ENCODE results near the gene UBR7. TPM values are rescaled to one million over a fixed set of nuclear protein-coding genes. Genes with fewer than 3 reads are reported as not detected.

The UBR7 gene
- total RNA-seq, 1 experiment from 2014 or later, result 73.1 TPM

- intact Hi-C loops (cut with micrococcal nuclease; ENCODE audit: unreplicated experiment), result no loop called here
- ChIA-PET POLR2A (ENCODE audit: low non-redundant PET) (no interaction called here), CTCF (no interaction called here)
- no peak for DNase-seq (ENCODE audit: low spot score)
- BruUV-seq (replicated peaks), result no TSS peak
- H3K27ac ChIP-seq (ENCODE audit: low read depth, low read length, poor library complexity, severe bottlenecking), result no peak overlapping the region
- H3K4me1 ChIP-seq (ENCODE audit: insufficient read depth, low read length, poor library complexity, severe bottlenecking), result no peaks in the 10 kb centered on the region
- TF ChIP-seq EZH2 (IDR thresholded peaks at IDR 0.05; ENCODE audit: borderline replicate concordance, low read depth, low read length, poor library complexity, severe bottlenecking) (no peak), CTCF (conservative IDR thresholded peaks at IDR 0.05; ENCODE audit: low read depth, low read length) (no peak)
- no peaks in the 10 kb centered on the region for H3K9me3 ChIP-seq (ENCODE audit: low read depth, low read length, poor library complexity, severe bottlenecking)
- H3K27me3 ChIP-seq (replicated peaks; ENCODE audit: insufficient read depth, low read depth, low read length, poor library complexity), result no peaks in the 10 kb centered on the region
- no peak overlapping the region for H3K4me3 ChIP-seq (ENCODE audit: low read depth, low read length, poor library complexity, severe bottlenecking)
- peaks cover 12% of the 10 kb centered on the region for H3K36me3 ChIP-seq (ENCODE audit: insufficient read depth, low read length, poor library complexity, severe bottlenecking)
Observed at GRCh38 chr14:93263416-93263815, 56.4 kb downstream of the UBR7 start.

- no peak overlapping the region for H3K27ac ChIP-seq (ENCODE audit: low read depth, low read length, poor library complexity, severe bottlenecking)
- no peaks in the 10 kb centered on the region for H3K4me1 ChIP-seq (ENCODE audit: insufficient read depth, low read length, poor library complexity, severe bottlenecking)
- no peaks in the 10 kb centered on the region for H3K9me3 ChIP-seq (ENCODE audit: low read depth, low read length, poor library complexity, severe bottlenecking)
- H3K27me3 ChIP-seq (replicated peaks; ENCODE audit: insufficient read depth, low read depth, low read length, poor library complexity), result no peaks in the 10 kb centered on the region
- no peak overlapping the region for H3K4me3 ChIP-seq (ENCODE audit: low read depth, low read length, poor library complexity, severe bottlenecking)
- intact Hi-C loops (cut with micrococcal nuclease; ENCODE audit: unreplicated experiment), result no loop called here
- BruUV-seq (replicated peaks), result no TSS peak
- DNase-seq (ENCODE audit: low spot score), result no peak
- TF ChIP-seq CTCF (conservative IDR thresholded peaks at IDR 0.05; ENCODE audit: low read depth, low read length) (no peak), EZH2 (IDR thresholded peaks at IDR 0.05; ENCODE audit: borderline replicate concordance, low read depth, low read length, poor library complexity, severe bottlenecking) (no peak)
- ChIA-PET POLR2A (ENCODE audit: low non-redundant PET) (no interaction called here), CTCF (no interaction called here)
- peaks cover 12% of the 10 kb centered on the region for H3K36me3 ChIP-seq (ENCODE audit: insufficient read depth, low read length, poor library complexity, severe bottlenecking)
Observed at GRCh38 chr14:93266127-93266526, 59.1 kb downstream of the UBR7 start.

DNA sequence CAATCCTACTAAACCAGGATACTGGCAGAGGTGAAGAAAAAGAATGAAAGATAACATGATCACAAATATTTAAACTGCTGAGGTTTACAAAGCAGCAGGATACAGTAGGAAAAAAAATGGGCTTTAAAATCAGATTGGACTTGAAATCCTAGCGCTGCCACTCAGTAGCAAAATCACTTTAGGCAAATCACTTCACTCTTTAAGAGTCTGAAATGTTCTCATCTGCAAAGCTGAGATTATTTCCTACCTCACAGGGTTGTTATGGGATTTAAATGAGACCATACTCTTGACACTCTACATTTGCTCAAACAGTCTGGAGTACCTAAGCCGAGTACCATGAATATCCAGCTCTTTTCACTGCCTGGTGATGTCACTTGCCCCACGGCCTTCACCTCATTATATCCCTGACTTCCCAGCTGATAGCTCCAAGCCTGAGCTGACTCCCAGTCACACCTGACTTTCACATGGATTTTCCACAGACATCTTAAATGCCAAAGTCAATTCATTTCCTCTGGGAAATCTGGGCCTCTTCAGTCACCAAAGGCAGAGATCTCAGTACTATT is 60.2 kb downstream of the UBR7 start:
- no peaks in the 10 kb centered on the region for H3K9me3 ChIP-seq (ENCODE audit: low read depth, low read length, poor library complexity, severe bottlenecking)
- no peak for DNase-seq (ENCODE audit: low spot score)
- POLR2A ChIA-PET (ENCODE audit: low non-redundant PET), result no interaction called here
- no peak overlapping the region for H3K4me3 ChIP-seq (ENCODE audit: low read depth, low read length, poor library complexity, severe bottlenecking)
- no TSS peak for BruUV-seq (replicated peaks)
- H3K27me3 ChIP-seq (replicated peaks; ENCODE audit: insufficient read depth, low read depth, low read length, poor library complexity), result no peaks in the 10 kb centered on the region
- peaks cover 12% of the 10 kb centered on the region for H3K36me3 ChIP-seq (ENCODE audit: insufficient read depth, low read length, poor library complexity, severe bottlenecking)
- intact Hi-C loops (cut with micrococcal nuclease; ENCODE audit: unreplicated experiment), result no loop called here
- peaks cover 4% of the 10 kb centered on the region for H3K4me1 ChIP-seq (ENCODE audit: insufficient read depth, low read length, poor library complexity, severe bottlenecking)
- no peak overlapping the region for H3K27ac ChIP-seq (ENCODE audit: low read depth, low read length, poor library complexity, severe bottlenecking)
- TF ChIP-seq EZH2 (IDR thresholded peaks at IDR 0.05; ENCODE audit: borderline replicate concordance, low read depth, low read length, poor library complexity, severe bottlenecking) (no peak), CTCF (conservative IDR thresholded peaks at IDR 0.05; ENCODE audit: low read depth, low read length) (no peak)
- CTCF ChIA-PET, result no interaction called here
